NCI-H1930 (cell line): ENCODE measurements around the gene BRSK2.
"Not testable (repeated sequence)": the region's sequence is repeated elsewhere in the genome, so short reads cannot be mapped to it uniquely, and the experiment has no call there.

ENCODE experiments used
- DNase-seq, 2 experiments: peaks; one replicate each; lab custom pipeline; 2025; lab: John Stamatoyannopoulos, UW

Gene BRSK2

DNA sequence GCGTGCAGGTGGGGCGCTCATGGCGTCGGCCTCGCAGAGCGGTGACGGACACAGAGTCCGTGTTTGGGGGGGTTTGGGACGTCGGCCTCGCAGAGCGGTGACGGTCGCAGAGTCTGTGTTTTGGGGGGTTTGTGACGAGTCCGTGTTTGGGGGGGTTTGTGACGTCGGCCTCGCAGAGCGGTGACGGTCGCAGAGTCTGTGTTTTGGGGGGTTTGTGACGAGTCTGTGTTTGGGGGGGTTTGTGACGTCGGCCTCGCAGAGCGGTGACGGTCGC lies 20.1 kb downstream of the BRSK2 start:
- DNase-seq = not testable (repeated sequence)

GRCh38 chr11:1410366-1411291 lies 20.9 kb downstream of the BRSK2 start:
- DNase-seq = no peak

DNA sequence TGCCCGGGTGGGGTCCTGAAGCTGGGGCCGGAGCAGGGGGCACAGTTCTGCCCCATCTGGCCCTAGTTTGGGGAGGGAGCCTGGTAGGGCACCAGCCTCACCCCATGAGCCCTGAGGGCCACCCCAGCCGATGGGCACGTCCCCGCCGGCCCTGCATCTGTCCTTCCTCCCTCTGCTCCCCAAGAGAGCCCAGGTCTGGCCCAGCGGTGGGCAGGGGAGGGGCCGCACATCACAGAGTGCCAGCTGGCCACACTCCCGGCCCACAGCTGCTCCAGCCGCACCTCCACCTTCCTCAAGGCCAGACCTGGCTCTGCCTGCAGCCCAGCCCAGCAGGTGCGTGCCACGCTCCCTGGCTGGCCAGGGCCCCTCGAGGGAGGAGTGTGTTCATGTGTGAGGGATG lies 21.6 kb downstream of the BRSK2 start:
- no peak for DNase-seq

DNA sequence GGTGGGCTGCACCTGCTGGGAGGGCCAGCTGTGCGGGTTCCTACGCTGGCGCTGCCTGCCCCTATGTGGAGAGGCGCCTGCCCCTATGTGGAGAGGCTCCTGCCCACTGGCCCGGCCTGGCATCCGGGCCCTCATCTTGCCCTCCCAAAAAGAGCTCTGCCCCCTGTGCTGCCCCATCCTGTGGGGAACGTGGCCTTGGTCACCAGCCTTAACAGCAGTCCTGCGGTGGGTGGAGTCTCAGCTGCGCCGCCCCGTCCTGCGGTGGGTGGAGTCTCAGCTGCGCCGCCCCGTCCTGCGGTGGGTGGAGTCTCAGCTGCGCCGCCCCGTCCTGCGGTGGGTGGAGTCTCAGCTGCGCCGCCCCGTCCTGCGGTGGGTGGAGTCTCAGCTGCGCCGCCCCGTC lies 22.0 kb downstream of the BRSK2 start:
- DNase-seq = not testable (repeated sequence)

DNA sequence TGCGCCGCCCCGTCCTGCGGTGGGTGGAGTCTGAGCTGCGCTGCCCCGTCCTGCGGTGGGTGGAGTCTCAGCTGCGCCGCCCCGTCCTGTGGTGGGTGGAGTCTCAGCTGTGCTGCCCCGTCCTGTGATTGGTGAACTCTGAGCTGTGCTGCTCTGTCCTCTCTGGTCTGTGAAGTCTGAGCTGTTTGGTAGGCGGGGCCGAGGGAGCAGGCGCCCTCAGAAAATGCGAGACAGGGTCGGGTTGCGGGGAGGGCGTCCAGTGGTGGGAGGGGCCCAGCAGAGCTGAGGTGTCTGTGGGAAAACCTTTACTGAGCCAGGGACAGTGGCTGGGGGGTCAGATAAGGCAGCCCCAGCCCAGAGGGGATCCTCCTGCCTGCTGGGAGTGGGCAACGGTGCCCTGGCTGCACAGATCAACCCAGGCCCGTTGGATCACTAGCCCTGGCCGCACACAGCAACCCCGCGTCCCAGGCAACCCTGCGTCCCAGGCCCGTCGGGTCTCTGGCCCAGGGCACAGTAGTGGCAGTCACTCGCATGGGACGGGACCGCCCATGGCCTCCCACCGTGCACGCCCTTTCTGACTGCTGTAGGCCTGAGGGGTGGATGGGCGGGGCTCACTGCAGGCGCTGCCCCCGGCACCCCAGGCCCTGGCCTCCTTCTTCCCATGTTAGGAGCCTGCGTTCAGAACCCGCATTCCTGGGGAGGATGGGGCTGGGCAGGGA lies 22.8 kb downstream of the BRSK2 start:
- no peak for DNase-seq

GRCh38 chr11:1414650-1415049 lies 24.9 kb downstream of the BRSK2 start:
- no peak for DNase-seq

GRCh38 chr11:1415631-1416030 lies 25.9 kb downstream of the BRSK2 start:
- no peak for DNase-seq

DNA sequence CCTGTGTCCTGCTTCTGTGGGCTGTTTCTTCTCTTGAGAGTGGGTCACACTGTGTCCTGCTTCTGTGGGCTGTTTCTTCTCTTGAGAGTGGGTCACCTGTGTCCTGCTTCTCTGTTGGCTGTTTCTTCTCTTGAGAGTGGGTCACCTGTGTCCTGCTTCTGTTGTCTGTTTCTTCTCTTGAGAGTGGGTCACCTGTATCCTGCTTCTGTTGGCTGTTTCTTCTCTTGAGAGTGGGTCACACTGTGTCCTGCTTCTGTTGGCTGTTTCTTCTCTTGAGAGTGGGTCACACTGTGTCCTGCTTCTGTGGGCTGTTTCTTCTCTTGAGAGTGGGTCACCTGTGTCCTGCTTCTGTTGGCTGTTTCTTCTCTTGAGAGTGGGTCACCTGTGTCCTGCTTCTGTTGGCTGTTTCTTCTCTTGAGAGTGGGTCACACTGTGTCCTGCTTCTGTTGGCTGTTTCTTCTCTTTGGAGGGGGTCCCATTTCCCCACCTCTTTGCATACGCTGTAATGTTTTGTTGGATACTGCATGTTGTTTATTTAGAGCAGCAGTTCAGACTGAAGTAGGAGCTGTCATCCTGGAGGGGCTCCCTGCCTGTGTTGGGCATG lies 28.6 kb downstream of the BRSK2 start:
- not testable (repeated sequence) for DNase-seq

- DNase-seq = no peak
Observed at GRCh38 chr11:1419811-1420210, 30.1 kb downstream of the BRSK2 start.

DNA sequence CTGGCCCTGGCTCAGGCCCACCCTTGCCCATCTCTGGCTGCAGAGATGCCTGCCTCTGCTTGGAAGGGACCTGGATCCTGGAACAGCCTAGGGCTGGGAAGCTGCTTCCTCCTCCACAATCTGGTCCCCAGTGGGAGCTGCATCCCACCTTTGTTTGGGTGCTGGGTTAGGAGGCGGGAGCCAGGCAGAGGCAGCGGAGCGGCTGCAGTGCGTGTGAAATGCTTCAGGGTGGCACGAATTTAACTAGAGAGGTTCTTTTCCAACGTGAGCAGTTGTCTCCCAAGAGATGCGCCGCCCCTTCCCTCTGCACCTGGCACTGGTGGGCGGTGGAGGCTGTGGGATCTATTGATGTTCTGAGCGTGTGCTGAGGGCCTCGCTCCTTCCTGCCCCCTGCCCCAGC lies 31.6 kb downstream of the BRSK2 start:
- no peak for DNase-seq

GRCh38 chr11:1422481-1422880 lies 32.7 kb downstream of the BRSK2 start:
- DNase-seq = no peak

DNA sequence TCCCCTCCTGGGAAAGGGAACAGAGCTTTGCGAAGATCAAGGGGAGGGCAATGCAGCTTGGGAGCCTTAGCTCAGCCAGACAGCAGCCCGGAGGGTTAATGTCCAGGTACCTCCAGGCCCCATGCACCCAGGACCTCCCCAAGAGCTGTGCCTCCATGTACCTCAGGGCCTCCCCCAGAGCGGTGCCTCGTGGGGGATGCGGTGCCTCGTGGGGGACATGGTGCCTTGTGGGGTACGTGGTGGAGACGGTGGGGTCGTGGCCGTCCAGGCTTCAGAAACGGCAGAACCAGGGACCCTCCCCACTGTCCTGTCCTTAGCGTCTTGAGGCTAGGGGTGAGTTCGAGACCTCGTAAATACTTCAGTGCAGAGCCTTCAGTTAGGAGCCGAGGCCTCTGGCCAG lies 33.2 kb downstream of the BRSK2 start:
- DNase-seq = no peak

DNA sequence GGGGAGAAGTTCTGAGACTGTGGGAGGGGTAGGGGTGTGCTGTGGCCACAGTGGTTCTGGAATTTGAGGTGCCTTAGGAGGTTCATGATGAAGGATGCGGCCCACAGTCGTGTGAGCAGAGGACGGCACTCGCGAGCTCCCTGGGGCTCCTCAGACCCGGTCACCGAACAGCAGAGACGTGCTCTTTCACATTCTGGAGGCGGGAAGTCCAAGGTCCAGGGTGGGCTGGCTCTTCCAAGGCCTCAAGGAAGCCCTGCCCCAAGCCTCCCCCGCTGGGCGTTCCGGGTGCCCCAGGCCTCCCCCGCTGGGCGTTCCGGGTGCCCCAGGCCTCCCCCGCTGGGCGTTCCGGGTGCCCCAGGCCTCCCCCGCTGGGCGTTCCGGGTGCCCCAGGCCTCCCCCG lies 33.7 kb downstream of the BRSK2 start:
- not testable (repeated sequence) for DNase-seq

GRCh38 chr11:1425006-1425405 lies 35.3 kb downstream of the BRSK2 start:
- DNase-seq = no peak

DNA sequence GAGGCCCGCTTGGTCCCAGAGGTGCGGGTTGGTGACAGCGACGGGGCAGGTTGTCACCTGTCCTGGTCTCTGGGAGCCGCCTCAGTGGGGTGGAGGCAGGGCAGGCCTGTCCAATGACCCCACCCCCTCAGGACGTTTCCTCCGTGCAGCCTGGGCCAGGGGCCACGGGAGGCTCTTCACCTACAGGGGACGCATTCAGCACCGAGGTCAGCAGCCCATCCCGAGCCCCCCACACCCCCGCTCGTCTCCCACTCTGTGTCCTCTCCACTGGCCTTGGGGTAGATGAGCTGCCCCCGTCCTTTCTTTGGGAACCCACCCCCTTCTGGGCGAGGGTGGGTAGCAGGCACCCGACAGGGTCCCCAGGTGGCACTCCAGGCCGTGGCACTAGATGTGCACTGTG lies 35.7 kb downstream of the BRSK2 start:
- no peak for DNase-seq

GRCh38 chr11:1428762-1429316 lies 39.1 kb downstream of the BRSK2 start:
- no peak for DNase-seq

GRCh38 chr11:1433568-1433967 lies 43.8 kb downstream of the BRSK2 start:
- DNase-seq = no peak

GRCh38 chr11:1433977-1434640 lies 44.4 kb downstream of the BRSK2 start:
- DNase-seq = no peak

DNA sequence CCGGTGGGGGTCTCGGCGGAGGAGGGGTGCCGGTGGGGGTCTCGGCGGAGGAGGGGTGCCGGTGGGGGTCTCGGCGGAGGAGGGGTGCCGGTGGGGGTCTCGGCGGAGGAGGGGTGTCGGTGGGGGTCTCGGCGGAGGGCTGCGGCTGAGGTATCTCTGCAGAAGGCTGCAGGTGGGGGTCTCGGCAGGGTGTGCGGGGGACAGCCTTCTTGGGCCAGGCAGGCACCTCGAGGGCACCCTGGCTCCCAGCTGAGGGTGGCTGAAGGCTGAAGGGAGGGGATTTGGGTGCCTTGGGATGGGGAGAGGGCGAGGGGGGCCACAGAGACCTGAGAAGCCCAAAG lies 45.7 kb downstream of the BRSK2 start:
- not testable (repeated sequence) for DNase-seq

DNA sequence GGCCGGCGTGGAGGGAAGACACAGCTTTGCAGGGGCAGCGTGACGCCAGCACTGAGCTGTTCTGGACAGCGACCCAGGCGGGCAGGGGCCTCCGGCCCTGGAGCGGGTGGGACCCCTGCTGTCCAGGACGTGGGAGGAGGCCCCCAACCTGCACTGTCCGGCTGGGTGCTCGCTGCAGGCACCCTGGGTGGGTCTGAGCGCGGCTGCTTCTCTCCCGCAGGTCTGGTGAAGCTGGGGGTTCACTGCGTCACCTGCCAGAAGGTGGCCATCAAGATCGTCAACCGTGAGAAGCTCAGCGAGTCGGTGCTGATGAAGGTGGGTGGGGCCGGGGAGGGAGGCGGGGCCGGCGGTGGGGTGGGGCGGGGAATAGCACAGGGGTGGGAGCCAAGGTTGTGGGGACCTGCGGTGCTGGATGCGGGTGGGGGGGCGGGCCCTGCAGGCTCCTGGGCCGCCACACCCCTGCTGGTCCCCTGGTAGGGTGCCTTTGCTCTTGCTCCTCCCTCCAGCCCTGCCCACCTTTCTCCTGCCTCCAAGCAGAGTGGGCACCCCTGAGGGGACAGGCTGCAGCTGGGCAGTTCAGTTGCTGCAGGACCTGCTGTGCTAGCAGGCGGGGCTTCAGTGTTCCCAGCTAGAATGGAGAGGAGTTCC lies 46.2 kb downstream of the BRSK2 start:
- no peak for DNase-seq

GRCh38 chr11:1436468-1437039 lies 46.8 kb downstream of the BRSK2 start:
- no peak for DNase-seq

DNA sequence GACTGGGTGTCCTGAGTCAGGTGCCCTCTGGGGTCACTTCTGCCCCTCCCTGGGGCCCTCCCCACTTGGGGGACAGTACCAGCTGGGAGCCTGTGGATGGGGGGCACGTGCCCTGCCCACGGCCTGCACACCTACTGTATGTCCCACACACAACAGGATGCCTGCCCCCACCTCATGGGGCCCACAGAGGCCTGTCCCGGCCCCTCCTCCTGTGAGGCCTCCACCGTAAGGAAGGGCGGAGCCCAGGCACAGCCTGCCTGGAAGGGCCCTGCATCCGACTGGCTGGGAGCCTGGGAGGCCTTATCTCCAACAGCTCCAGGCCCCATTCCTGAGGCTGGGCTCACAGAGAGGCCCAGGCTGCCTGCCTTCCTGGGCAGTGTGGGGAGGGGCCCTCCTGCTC lies 47.8 kb downstream of the BRSK2 start:
- no peak for DNase-seq
